NCI-H1694 (cell line): Measurements from ENCODE around the gene STAB2.
"Not testable (repeated sequence)": the region's sequence is repeated elsewhere in the genome, so short reads cannot be mapped to it uniquely, and the experiment has no call there.

Source experiments
- DNase-seq: peaks from one replicate; lab custom pipeline; 2025; lab: John Stamatoyannopoulos, UW

Gene STAB2

DNA sequence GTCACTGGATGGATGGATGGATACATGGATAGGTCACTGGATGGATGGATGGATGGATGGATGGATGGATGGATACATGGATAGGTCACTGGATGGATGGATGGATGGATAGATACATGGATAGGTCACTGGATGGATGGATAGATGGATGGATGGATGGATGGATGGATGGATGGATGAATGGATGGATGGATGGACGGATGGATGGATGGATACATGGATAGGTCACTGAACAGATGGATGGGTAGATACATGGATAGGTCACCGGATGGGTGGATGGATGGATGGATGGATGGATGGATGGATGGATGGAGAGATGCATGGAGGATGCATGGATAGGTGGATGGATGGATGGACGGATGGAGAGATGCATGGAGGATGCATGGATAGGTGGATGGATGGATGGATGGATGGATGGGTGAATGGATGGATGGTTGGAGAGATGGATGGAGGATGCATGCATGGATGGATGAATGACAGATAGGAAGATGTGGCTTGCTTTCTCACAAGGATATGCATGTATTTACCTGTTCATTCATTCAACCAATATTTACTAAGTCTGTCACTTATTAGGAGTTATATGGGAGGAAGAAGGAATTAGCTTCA is 66.6 kb downstream of the STAB2 start:
- DNase-seq, result not testable (repeated sequence)

DNA sequence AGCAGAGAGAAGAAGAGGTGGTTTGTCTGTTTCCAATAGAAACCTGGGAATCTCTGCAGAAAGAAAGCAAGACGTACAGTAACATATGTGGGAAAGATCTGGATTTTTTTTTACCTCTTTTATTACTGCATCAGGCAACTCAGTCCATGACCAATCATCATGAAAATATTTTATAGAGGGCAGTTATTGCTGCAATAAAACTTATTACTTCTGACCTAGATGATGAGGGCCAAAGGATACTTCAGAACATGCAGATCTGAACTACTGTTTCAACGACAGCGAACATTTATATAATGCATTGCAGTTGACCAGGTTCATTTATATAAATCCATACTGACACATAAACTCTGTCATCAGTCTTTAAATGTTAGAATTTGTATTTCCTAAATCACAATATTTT is 67.7 kb downstream of the STAB2 start:
- DNase-seq, result no peak

DNA sequence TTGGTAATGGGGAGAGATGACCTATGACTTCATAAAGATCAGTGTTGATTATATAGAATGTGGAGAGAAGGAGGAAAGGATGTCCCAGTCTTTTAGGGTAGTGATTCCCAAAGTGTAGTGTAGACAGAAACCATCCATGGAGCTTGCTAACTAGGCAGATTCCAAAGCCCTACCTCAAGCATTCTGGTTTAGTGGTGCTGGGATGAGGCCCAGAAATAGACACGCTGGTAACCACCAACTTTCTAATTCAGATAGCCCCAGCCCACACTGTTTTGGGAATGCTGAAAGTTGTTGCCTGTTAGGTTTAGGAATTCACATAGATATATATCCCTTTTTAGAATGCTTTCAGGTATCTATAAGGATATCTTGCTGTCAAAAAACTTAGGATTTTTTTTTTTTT is 69.2 kb downstream of the STAB2 start:
- no peak for DNase-seq

DNA sequence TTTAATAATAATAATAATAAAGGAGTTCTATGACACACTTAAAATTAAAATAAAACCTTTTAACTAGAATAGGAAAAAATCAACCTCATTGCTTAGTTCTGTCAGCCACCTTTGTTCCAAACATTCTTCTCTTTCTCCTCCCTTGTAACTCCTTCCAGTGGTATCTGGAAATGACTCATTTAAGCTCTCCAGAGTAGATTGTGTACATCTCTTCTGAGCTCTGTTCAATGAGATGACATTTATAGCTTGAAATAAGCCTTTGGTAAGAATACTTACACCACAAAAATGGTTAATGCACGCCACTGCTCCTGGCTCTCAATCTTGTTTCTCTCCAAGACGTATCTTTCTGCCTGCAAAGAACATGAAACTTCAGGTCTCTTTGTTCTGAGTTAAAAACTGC is 70.3 kb downstream of the STAB2 start:
- DNase-seq, result no peak

DNA sequence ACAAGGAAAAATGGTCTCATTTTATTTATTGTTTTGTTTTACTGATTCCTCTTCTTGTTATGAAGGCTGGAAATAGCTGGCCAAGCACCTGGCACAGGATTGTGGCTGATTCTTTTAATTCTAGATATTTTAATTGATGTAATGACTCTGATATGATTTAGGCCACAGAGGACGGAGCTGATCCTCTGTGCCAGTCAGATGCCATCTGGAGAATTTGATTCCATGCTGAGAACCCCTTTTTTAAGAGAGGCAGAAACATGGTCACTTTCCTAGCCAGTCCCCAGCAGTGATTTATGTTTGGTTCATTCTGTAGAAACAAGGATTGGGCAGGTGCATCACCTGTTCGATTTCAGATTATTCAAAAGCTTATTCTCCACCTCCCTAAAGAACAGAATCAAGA is 77.6 kb downstream of the STAB2 start:
- DNase-seq, result no peak

DNA sequence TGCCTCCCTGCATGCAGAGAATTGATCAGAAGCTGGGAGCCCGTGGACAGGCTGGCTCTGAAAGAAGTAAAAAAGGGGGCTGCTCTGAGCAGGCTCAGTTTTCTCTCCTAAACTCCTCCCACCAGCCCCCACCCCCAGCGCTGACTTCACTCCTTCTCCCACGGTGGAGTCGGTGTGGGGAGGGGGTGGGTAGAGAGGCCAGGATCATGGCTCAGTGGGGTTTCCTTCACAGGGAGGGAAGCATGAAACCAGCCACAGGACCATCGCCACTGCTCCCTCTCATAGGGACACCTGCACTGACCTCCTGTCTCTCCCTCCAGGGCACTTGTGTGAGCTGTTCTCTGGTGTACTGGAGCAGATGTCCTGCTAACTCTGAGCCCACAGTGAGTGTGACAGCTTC is 78.9 kb downstream of the STAB2 start:
- DNase-seq, result no peak

DNA sequence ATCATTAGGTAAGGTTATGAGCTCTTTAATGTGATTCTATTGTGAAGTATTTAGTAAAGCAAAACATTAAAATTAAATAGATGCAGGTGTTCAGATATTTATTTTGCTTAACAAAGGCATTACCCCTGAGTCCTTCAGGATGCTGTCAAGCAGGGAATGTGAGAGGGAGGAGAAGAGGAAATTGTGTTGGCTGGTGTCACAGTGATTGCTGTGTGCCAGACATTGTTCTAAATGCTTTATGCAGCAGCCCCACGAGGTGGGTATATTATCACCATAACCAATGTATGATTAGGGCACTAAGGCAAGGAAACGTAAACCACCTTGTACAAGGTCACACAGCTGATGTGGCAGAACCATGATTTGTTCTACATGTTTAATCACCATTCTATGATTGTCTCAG is 80.1 kb downstream of the STAB2 start:
- DNase-seq, result no peak

DNA sequence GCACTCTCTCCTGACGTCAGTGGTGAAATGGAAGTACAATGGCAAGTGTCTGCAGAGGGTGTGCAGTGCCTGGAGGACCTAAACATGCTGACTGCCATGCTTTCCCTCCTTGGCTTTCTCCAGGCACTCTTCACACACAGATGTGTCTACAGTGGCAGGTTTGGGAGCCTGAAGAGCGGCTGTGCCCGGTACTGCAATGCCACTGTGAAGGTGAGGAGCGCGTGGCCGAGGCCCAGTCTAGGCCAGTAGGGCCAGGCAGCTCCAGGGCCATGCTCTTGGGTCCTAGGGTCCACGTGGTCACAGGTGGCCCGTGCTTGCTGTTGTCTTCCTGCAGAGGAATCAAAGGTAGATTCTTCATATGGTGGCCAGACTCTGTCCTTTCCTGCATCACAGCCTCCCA is 81.4 kb downstream of the STAB2 start:
- DNase-seq, result no peak

DNA sequence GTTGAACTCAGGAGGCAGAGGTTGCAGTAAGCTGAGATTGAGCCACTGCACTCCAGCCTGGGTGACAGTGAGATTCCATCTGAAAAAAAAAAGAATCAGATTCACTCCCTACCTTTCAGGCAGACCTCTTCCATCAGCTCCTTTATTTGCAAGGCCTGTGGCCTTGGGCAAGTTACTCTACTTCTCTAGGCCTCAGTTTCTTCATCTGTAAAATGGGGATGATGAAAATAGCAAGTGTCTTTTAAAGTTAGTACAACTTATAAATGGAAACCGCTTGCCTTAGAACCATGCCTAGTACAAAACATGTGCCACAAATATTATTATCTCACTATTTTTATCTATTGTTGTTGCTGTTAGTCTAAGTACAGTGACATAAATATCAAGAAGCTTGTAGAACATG is 84.3 kb downstream of the STAB2 start:
- no peak for DNase-seq

DNA sequence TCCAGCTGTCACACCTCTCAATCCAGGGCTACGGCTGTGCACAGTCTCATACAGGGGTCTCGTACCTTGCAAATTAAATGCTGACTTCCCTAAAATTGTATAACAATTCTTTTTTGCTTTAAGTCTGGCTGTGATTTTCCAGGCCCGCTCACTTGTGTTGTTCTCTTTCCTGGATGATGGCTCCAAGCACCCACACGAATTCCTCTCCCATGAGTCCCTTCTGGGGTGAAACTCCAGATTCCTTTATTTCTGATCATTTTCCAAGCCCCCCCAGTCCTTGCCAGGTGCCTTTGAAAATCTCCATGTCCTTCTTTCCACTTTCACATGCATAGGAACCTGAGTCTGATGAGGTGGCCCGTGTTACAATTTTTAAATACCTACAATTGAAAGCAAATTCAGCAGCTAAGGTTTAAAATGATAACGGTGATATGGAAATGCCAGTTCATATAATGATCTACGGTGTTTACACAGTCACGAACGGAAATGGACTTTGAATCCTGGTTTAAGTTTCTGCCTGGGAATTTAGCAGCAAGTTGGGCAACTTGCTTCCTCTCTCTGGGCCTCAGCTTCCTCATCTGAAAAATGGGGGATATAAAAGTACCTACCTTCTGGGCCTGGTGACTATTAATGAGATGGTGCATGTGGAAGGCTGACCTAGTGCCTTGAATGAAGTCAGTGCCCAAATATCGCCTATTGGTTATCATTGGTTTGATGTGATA is 85.5 kb downstream of the STAB2 start:
- DNase-seq, result no peak

DNA sequence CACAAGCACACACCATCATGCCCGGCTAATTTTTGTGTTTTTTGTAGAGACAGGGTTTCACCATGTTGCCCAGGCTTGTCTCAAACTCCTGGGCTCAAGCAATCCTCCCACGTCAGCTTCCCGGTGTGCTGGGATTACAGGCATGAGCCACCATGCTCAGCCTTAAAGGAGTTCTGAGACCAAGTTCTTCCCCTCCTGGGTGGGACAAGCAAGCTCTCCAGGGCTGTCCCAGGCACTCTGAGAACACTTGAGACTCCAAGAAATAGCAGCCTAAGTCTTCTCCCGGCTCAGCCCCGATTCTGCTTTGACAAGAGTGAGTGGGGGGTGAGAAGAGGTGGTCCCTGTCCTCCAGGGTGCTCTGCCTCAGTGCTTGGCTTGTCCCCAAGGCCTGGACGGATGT is 86.4 kb downstream of the STAB2 start:
- no peak for DNase-seq

DNA sequence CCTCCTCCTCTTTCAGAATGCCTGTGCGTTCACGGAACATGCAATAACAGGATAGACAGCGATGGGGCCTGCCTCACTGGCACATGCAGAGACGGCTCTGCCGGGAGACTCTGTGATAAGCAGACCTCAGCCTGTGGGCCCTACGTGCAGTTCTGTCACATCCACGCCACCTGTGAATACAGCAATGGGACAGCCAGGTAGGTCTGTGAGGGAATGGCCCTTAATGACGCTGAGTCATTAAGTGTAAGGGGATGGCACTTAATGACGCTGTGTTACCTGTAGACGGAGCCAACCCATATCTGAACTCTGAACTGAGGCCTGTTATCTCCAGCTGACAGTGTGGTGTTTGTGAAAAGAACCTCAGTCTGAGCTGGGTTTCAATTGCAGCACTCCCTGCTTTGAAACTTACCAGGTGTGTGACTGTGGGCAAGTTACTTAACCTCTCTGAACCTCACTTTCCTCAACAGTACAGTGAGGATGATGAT is 86.9 kb downstream of the STAB2 start:
- no peak for DNase-seq

DNA sequence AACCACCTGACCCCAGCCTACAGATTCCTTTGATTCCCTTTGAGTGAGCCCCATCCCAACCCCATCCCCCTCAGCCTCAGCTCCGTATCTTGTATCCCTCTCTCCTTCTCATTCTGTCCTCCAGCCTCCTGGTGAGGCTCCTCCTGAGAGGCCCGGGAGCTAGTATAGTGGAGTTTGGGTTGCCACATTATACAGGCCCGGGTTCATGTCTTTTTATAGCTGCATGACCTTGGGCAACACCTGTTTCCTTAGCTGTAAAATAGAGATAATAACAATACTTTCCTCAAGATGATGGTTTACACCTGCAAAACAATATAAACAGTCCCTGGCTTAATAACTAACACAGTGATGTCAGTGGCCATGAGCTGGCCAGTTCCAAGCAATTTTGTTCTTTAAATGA is 89.8 kb downstream of the STAB2 start:
- no peak for DNase-seq

DNA sequence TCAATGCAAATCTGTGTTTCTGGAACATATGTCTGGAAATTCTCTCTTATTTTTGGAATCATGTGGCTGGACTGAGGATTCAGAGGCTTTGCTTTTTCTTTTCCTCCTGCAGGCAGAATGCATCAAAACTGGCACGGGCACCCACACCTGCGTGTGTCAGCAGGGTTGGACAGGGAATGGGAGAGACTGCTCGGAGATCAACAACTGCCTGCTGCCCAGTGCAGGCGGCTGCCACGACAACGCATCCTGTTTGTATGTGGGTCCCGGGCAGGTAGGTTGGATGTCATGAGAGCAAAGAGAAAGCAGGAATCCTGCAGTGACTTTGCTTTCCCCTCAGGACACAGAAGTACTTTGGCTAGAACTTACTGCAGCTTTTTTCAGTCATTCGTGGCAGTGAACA is 90.3 kb downstream of the STAB2 start:
- DNase-seq, result no peak

DNA sequence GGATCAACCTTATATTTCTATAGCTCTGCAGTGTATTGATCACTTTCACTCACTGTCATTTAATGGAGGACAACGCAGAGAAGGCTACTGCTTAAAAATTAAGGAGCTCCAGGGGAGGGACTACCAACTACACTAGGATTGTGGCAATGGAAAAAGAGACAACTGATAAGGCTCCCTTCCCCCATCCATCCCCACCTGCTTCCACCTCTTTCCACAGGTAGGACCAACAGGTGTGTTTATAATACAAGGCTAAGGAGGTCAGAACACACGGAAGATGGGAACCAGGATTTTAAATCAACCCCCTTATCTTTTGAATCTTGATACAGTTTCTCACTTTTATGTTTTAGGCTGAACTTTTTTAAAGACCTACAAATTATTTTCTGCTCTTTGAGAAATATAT is 90.8 kb downstream of the STAB2 start:
- DNase-seq, result no peak

DNA sequence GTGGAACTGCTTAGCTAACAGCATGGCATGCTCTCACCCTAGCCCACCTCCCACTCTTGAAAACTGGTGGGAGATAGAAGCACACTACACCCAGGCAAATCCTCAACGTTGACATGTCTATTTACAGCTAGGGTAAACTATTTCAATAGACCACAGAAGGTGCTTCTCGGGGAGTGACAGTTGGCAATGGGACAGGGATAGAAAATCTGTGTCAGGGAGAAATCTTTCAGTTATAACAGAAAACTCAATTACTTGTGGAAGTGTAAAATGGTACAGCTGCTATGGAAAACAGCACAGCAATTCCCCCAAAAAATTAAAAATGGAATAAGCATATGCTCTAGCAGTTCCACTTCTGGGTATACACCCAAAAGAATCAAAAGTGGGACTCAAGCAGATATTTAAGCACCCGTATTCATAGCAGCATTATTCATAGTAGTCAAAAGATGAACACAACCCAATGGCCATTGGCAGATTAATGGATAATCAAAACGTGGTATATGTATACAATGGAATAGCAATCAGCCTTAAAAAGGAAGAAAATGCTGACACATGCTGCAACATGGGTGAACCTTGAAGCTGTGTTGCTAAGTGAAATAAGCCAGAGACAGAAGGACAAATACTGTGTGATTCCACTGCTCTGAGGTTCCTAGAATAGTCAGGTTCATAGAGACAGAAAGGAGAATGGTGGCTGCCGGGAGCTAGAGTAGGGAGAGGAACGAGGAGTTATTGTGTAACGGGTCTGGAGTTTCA is 92.5 kb downstream of the STAB2 start:
- peak; percentile 8 for DNase-seq

DNA sequence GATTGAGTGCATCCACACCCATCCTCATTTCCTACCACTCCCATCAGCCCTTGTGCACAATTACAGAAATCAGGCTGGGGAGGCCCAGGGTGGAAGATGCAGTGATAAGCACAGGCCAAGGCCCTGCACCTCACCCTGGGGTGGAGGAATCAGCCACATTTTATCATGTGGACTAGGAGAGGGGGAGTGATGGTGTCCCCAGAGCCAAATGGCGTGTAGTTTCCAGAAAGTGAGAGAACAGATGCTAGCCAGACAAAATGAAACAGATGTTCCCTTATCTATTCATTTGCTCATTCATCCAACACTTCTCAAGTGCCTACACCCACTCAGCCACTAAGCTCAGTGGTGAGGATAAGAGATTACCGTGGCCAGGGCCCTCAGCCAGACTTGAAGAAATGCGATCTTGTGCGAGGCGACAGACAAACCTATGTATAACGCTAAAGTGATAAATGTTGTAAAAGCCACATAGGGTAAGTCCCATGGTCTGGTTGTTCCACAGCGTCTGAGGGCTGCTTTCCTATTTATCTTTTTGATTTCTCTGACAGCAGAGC is 93.6 kb downstream of the STAB2 start:
- peak; percentile 89 for DNase-seq

DNA sequence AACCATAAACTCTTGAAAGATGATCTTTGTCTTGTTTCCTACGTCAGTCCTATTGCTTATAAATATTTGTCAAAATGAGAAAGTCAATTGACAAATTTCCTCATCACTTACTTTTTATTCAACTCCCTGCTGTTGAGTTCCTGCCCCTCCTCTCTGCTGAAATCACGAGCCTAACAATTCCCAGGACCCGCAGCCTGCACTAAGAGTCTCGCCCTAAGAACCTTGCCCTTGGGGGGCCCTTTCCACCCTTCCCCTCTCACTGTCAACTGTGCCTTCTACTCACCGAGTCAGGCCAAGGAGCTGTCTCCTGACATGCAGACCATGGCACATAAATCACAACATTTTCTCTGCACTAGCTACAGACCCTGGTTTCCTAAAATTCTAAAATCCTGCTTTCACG is 99.0 kb downstream of the STAB2 start:
- DNase-seq, result no peak

DNA sequence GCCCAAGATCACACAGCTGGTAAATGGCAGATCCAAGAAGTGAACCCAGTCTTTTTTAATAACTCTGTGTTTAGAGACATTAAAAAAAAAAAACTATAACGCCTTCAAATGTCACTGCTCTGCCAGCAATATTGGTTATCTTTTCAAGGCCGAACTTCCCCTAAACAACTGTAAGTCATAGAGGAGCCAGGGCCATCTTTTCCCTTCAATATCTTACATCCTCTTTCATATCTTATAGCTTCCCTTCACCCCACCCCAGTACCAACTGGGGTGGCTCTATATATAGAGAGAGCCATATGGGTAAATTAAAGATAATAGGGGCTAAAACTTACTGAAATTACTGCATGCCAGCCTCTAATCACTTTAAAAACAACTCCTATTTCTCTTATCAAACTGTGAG is 100.2 kb downstream of the STAB2 start:
- DNase-seq, result no peak

DNA sequence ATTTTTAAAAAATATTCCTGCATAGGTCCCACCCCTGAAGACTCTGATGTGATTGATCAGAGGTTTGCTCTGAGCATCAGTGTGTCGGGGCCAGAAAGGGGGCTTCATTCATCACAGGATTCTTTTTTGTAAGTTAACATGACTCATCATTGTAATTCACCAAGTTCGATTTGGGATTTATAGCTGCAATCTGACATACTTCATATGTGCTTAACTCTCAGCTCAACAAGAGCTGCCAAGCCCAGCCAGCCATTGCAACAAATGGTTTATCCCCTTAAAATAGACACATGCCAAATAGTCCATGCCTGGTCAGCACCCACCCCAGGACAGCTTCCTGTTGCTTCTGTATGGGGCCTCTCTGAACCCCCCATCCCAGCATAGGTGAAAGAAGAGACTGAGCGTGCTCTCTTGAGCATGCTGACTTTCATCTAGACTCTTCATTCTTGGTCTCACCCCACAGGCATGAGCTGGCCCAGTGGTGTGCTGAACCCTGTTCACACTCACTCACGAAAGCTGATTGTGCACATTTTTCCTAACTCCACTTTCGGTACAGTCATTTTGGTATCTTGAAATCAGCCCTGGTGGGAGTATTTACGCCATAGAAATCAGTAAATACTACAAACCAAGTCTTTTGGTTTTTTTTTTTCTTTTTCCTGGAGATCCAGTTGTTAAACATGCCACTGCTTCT is 101.4 kb downstream of the STAB2 start:
- DNase-seq, result no peak

DNA sequence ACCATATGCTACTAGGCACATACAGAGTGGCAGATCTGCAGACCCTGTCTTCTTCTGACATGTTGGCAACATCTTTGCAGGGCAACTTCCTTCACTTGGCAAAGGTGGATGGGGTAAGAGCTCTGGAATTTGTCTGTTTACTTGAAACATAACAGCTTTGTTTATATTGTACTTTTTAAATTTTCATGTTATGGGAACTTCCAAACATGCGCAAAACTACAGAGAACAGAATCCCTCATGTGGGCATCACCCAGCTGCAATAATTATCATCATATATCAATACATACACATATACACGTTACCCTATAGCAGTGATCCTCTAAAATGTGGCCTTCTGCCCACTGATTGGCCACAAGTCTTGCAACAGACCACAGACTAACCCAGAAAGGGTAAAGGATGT is 103.4 kb downstream of the STAB2 start:
- DNase-seq, result no peak

DNA sequence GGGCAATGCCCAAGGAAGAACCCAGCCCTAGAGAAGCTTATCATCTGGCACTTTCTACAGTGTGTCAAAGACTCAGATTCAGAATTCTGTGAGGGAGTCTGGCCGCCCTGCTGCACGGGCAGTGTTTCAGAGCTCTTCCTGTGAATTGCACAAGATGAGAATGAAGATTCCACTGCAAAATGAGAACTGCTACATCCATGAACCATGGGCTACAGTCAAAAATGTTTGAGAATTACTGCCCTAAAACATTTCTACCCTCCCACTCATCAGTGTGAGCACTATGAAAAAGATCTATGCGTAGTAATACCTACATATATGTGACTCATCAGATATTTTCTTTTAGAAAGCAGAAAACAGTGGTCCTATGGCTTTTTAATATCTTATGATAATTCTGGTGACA is 104.0 kb downstream of the STAB2 start:
- no peak for DNase-seq
